Measurements from ENCODE around the gene ANXA3.

DNA sequence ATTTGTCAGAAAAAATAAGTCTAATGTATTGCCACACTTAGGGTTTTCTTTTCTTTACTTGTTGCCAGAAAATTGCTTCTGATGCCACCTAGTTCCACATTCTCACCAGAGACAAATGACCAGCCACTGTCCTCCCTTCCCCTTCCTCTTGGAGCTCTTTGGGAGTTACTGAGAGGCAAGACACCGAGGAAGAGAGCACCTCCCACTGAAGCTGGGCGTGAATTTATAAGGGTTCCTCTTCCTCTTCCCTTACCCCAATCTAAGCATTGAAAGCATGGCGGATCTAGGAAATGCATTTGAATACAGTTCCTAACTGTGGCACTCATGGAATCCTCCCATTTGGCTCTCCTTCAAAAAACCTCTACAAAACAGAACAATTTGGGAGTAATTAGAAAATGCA is 30.0 kb downstream of the ANXA3 start:
- TF ChIP-seq, protein P1, sequence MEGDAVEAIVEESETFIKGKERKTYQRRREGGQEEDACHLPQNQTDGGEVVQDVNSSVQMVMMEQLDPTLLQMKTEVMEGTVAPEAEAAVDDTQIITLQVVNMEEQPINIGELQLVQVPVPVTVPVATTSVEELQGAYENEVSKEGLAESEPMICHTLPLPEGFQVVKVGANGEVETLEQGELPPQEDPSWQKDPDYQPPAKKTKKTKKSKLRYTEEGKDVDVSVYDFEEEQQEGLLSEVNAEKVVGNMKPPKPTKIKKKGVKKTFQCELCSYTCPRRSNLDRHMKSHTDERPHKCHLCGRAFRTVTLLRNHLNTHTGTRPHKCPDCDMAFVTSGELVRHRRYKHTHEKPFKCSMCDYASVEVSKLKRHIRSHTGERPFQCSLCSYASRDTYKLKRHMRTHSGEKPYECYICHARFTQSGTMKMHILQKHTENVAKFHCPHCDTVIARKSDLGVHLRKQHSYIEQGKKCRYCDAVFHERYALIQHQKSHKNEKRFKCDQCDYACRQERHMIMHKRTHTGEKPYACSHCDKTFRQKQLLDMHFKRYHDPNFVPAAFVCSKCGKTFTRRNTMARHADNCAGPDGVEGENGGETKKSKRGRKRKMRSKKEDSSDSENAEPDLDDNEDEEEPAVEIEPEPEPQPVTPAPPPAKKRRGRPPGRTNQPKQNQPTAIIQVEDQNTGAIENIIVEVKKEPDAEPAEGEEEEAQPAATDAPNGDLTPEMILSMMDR (IDR thresholded peaks at IDR 0.05) = no peak
- TF ChIP-seq POLR2AphosphoS5 (IDR thresholded peaks at IDR 0.05) = no peak

Data from gastroesophageal sphincter (tissue), 3 donors.